GM12891 (cell line): ENCODE measurements around the gene CRIP1.

Experiments
- POLR2A ChIP-seq: IDR thresholded peaks from 2 replicates; pipeline ENCODE4 v1.6.1; 2011; ENCODE audit warnings: low read depth, low read length, control low read depth
- POLR2AphosphoS5 ChIP-seq: IDR thresholded peaks from 2 replicates; pipeline ENCODE4 v1.6.1; 2011; ENCODE audit warnings: low read depth, low read length, control low read depth

DNA sequence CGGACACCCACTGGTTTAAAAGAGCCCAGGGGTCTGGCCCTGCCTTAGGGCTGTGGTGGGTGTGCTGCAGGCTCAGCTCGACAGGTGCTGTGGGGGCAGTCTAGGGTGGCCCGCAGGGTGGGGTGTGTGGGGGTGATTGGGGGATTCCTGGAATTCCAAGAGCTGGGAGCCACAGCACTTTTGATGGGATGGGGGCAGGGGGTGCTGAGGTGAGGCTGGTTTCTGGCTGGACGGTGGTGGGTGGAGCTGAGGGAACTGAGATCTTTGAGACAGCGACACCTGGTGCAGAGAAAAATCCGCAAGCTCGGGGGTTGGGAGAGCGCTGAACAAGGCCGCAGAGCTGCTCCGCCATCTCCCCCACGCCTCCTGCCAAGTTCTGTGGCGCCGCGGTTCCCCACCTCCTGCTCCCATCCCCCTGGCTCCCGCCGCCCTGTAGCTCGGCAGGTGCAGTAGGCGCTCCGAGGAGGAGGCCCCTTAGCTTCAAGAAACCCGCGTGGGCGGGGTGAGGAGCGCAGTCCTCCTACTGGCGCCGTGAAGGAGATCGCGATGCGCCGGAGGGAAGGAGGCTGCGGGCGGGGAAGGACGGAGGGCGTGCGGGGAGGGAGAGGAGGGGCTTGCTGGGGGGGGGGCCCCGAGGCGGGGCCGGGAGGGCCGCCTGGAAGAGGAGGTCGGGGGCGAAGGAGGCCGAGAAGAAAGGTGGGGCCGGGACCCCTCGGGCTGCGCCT lies 3.0 kb downstream of the CRIP1 start:
- TF ChIP-seq POLR2AphosphoS5 (no peak), POLR2A (no peak)
